Endodermal cell (in vitro differentiated cells): ENCODE measurements around the gene PXDC1. TPM values are rescaled to one million over a fixed set of nuclear protein-coding genes. Genes with fewer than 3 reads are reported as not detected.

Source experiments
- DNase-seq: peaks from one replicate; pipeline ENCODE4 v3.0.0-alpha.2; 2017
- H3K27ac ChIP-seq: 2 replicates; pipeline ENCODE4 v1.5.1; 2013; ENCODE audit warnings: mild to moderate bottlenecking, low read depth, low read length, moderate library complexity
- H3K27me3 ChIP-seq: 2 replicates; pipeline ENCODE4 v1.6.1; 2013; ENCODE audit warnings: mild to moderate bottlenecking, low read length, moderate library complexity; ENCODE audit not compliant: insufficient read depth, control insufficient read depth, poor library complexity, severe bottlenecking
- H3K36me3 ChIP-seq: 2 replicates; pipeline ENCODE4 v1.7.0; 2013; ENCODE audit warnings: mild to moderate bottlenecking, low read length, moderate library complexity; ENCODE audit not compliant: control insufficient read depth, insufficient read depth
- H3K4me1 ChIP-seq: one replicate; pipeline ENCODE4 v1.7.0; 2013; ENCODE audit warnings: low read length; ENCODE audit not compliant: control insufficient read depth, insufficient read depth
- H3K4me3 ChIP-seq: 2 replicates; pipeline ENCODE4 v1.5.1; 2013; ENCODE audit warnings: mild to moderate bottlenecking, low read length, moderate library complexity
- H3K9ac ChIP-seq: 2 replicates; pipeline ENCODE4 v1.6.1; 2013; ENCODE audit warnings: mild to moderate bottlenecking, low read length, moderate library complexity; ENCODE audit not compliant: poor library complexity, severe bottlenecking; ENCODE audit errors: extremely low read depth
- H3K9me3 ChIP-seq: 2 replicates; pipeline ENCODE4 v1.6.1; 2013; ENCODE audit warnings: mild to moderate bottlenecking, low read length, moderate library complexity; ENCODE audit not compliant: control insufficient read depth
- H3K27ac Mint-ChIP-seq: 2 replicates; pipeline ENCODE4 v1.8.0; 2020; ENCODE audit warnings: mixed read lengths
- H3K27me3 Mint-ChIP-seq: 2 replicates; pipeline ENCODE4 v1.8.0; 2021; ENCODE audit warnings: mild to moderate bottlenecking, mixed read lengths; ENCODE audit not compliant: insufficient read depth
- H3K36me3 Mint-ChIP-seq: 2 replicates; pipeline ENCODE4 v1.8.0; 2020; ENCODE audit warnings: low read depth, mixed read lengths
- H3K4me1 Mint-ChIP-seq: 2 replicates; pipeline ENCODE4 v1.8.0; 2020; ENCODE audit warnings: mixed read lengths
- H3K4me3 Mint-ChIP-seq: 2 replicates; pipeline ENCODE4 v1.8.0; 2020; ENCODE audit warnings: mild to moderate bottlenecking, moderate library complexity, mixed read lengths
- H3K9me3 Mint-ChIP-seq: 2 replicates; pipeline ENCODE4 v1.8.0; 2020; ENCODE audit warnings: mild to moderate bottlenecking, mixed read lengths
- CTCF ChIP-seq: fragments of 200-600 bp; sonication (generic); conservative IDR thresholded peaks from 2 replicates; pipeline ENCODE4 v1.5.0; 2021; ENCODE audit warnings: antibody characterized with exemption, mild to moderate bottlenecking
- WGBS, 2 experiments: methylation state at CpG; one replicate each; pipeline versions ENCODE4 v1.1.5 to v1.1.7; 2013; ENCODE audit warnings: missing lambda C conversion rate in 2 of 2, mixed read lengths in 1 of 2; ENCODE audit not compliant: insufficient coverage in 1 of 2, insufficient read length in 1 of 2; 5-methylcytosine and 5-hydroxymethylcytosine counted together
- total RNA-seq, 2 donors: library from RNA; stranded (reverse); fragmentation: NEBNext Ultra II Directional in 1 of 2; extraction: Animal tissue kit (Norgen Biotek cat#: 25700) in 1 of 2; gene quantifications; 2 replicates in 1 of 2; 3 replicates in 1 of 2; pipeline ENCODE4 v1.2.1, GENCODE V29; 2021

The PXDC1 gene
- total RNA-seq, 2 donors from 2014 or later: 3.3 to 4.6 TPM

- peaks cover 38% of the 10 kb centered on the region for H3K27me3 Mint-ChIP-seq
- no peak overlapping the region for H3K27ac ChIP-seq
- no peaks in the 10 kb centered on the region for H3K4me1 ChIP-seq
- H3K4me1 Mint-ChIP-seq: peaks cover 4% of the 10 kb centered on the region
- peaks cover 43% of the 10 kb centered on the region for H3K27me3 ChIP-seq
- no peak overlapping the region for H3K9ac ChIP-seq
- H3K27ac Mint-ChIP-seq: no peak overlapping the region
- no peak for DNase-seq
- peak overlapping the region; percentile 56 for H3K4me3 Mint-ChIP-seq
- H3K36me3 ChIP-seq: no peaks in the 10 kb centered on the region
- peak overlapping the region; percentile 71 for H3K4me3 ChIP-seq
- no peaks in the 10 kb centered on the region for H3K9me3 ChIP-seq
- no peaks in the 10 kb centered on the region for H3K9me3 Mint-ChIP-seq
- TF ChIP-seq CTCF: no peak
- H3K36me3 Mint-ChIP-seq: no peaks in the 10 kb centered on the region
- 59 to 65% methylated on average over 5 to 7 of the region's 7 CpGs for WGBS, 2 experiments
These were observed 1.6 kb downstream of the PXDC1 start for GRCh38 chr6:3749977-3750316.

GRCh38 chr6:3749067-3749841 lies 2.3 kb downstream of the PXDC1 start:
- peaks cover 43% of the 10 kb centered on the region for H3K27me3 ChIP-seq

More at GRCh38 chr6:3749067-3749841, 2.3 kb downstream of the PXDC1 start:
- Histone ChIP-seq H3K4me1 (no peaks in the 10 kb centered on the region), H3K27ac (no peak overlapping the region), H3K9ac (no peak overlapping the region), H3K36me3 (no peaks in the 10 kb centered on the region), H3K4me3 (no peak overlapping the region), H3K9me3 (no peaks in the 10 kb centered on the region)
- H3K4me1 Mint-ChIP-seq: peaks cover 4% of the 10 kb centered on the region
- WGBS, 2 experiments: 86 to 87% methylated on average over 15 to 24 of the region's 24 CpGs
- peak overlapping the region; percentile 56 for H3K4me3 Mint-ChIP-seq
- H3K27ac Mint-ChIP-seq: no peak overlapping the region
- no peak for DNase-seq
- no peaks in the 10 kb centered on the region for H3K9me3 Mint-ChIP-seq
- no peak for TF ChIP-seq CTCF
- peaks cover 38% of the 10 kb centered on the region for H3K27me3 Mint-ChIP-seq
- no peaks in the 10 kb centered on the region for H3K36me3 Mint-ChIP-seq
